Mesendoderm (in vitro differentiated cells): ENCODE results near the gene HMGCS1.

Source experiments
- DNase-seq: peaks from one replicate; pipeline ENCODE4 v3.0.0; 2013
- H2AK5ac ChIP-seq: 2 replicates; pipeline ENCODE4 v1.6.1; 2013; ENCODE audit warnings: low read length, inconsistent platforms
- H2BK120ac ChIP-seq: 2 replicates; pipeline ENCODE4 v1.6.1; 2013; ENCODE audit warnings: low read depth, mild to moderate bottlenecking, low read length, moderate library complexity, mixed read lengths
- H2BK15ac ChIP-seq: replicated peaks from 2 replicates; pipeline ENCODE4 v1.6.1; 2013; ENCODE audit warnings: low read depth, mild to moderate bottlenecking, moderate library complexity
- H2BK5ac ChIP-seq: 2 replicates; pipeline ENCODE4 v1.6.1; 2013; ENCODE audit warnings: low read length, inconsistent platforms
- H3K18ac ChIP-seq: 2 replicates; pipeline ENCODE4 v1.6.1; 2013; ENCODE audit warnings: mild to moderate bottlenecking, low read length, mixed read lengths
- H3K23ac ChIP-seq: one replicate; pipeline ENCODE4 v1.6.1; 2013; ENCODE audit warnings: low read length
- H3K27ac ChIP-seq: 2 replicates; pipeline ENCODE4 v1.5.1; 2013; ENCODE audit warnings: low read depth, mild to moderate bottlenecking, inconsistent platforms, low read length, moderate library complexity
- H3K27me3 ChIP-seq: 2 replicates; pipeline ENCODE4 v1.6.1; 2013; ENCODE audit warnings: low read length, control low read depth, mild to moderate bottlenecking, inconsistent platforms; ENCODE audit not compliant: insufficient read depth, poor library complexity
- H3K36me3 ChIP-seq: 2 replicates; pipeline ENCODE4 v1.6.1; 2013; ENCODE audit warnings: low read length, inconsistent platforms; ENCODE audit not compliant: control insufficient read depth, insufficient read depth
- H3K4ac ChIP-seq: one replicate; pipeline ENCODE4 v1.6.1; 2013; ENCODE audit warnings: low read depth, mild to moderate bottlenecking, low read length, moderate library complexity
- H3K4me1 ChIP-seq: 2 replicates; pipeline ENCODE4 v1.6.1; 2013; ENCODE audit warnings: low read depth, low read length, inconsistent platforms; ENCODE audit not compliant: control insufficient read depth
- H3K4me2 ChIP-seq: 2 replicates; pipeline ENCODE4 v1.6.1; 2013; ENCODE audit warnings: low read length
- H3K4me3 ChIP-seq: 2 replicates; pipeline ENCODE4 v1.5.1; 2013; ENCODE audit warnings: mild to moderate bottlenecking, low read length
- H3K56ac ChIP-seq: one replicate; pipeline ENCODE4 v1.6.1; 2013; ENCODE audit warnings: low read length
- H3K79me1 ChIP-seq: 2 replicates; pipeline ENCODE4 v1.6.1; 2013; ENCODE audit warnings: low read length, inconsistent platforms
- H3K79me2 ChIP-seq: 2 replicates; pipeline ENCODE4 v1.6.1; 2013; ENCODE audit warnings: mild to moderate bottlenecking, low read length; ENCODE audit not compliant: control insufficient read depth, insufficient read depth
- H3K9ac ChIP-seq: 2 replicates; pipeline ENCODE4 v1.6.1; 2013; ENCODE audit warnings: low read length, inconsistent platforms
- H4K5ac ChIP-seq: one replicate; pipeline ENCODE4 v1.6.1; 2013; ENCODE audit warnings: low read length
- H4K8ac ChIP-seq: one replicate; pipeline ENCODE4 v1.6.1; 2013; ENCODE audit warnings: low read depth, mild to moderate bottlenecking, control low read depth, low read length, moderate library complexity
- WGBS: extraction: QIAGEN DNeasy Blood & Tissue Kit; methylation state at CpG from one replicate; pipeline ENCODE4 v1.1.7; 2013; ENCODE audit warnings: low lambda C conversion rate, missing lambda C conversion rate; ENCODE audit not compliant: insufficient coverage; ENCODE audit errors: extremely low coverage; 5-methylcytosine and 5-hydroxymethylcytosine counted together

HMGCS1 gene

GRCh38 chr5:43295202-43295601 lies 18.0 kb downstream of the HMGCS1 start:
- no peak overlapping the region for H2BK5ac ChIP-seq
- H3K4me3 ChIP-seq, result no peak overlapping the region
- no CpG with 5 or more reads among the region's 2 CpGs for WGBS
- no peaks in the 10 kb centered on the region for H3K4me1 ChIP-seq
- H3K79me2 ChIP-seq, result peaks cover 13% of the 10 kb centered on the region
- H3K18ac ChIP-seq, result no peak overlapping the region
- H3K27ac ChIP-seq, result no peak overlapping the region
- H3K36me3 ChIP-seq, result peaks cover 12% of the 10 kb centered on the region
- no peak overlapping the region for H3K4ac ChIP-seq
- no peak overlapping the region for H2BK15ac ChIP-seq
- no peak overlapping the region for H3K56ac ChIP-seq
- H3K4me2 ChIP-seq, result no peak overlapping the region
- H3K27me3 ChIP-seq, result no peaks in the 10 kb centered on the region
- no peak overlapping the region for H2AK5ac ChIP-seq
- no peak overlapping the region for H4K8ac ChIP-seq
- DNase-seq, result no peak
- no peak overlapping the region for H3K9ac ChIP-seq
- peaks cover 7% of the 10 kb centered on the region for H3K79me1 ChIP-seq
- no peak overlapping the region for H3K23ac ChIP-seq
- no peak overlapping the region for H2BK120ac ChIP-seq
- H4K5ac ChIP-seq, result no peak overlapping the region

GRCh38 chr5:43294226-43294625 lies 19.0 kb downstream of the HMGCS1 start:
- Histone ChIP-seq H3K36me3 (peaks cover 13% of the 10 kb centered on the region), H3K27ac (no peak overlapping the region), H4K8ac (no peak overlapping the region), H2AK5ac (no peak overlapping the region), H3K4ac (no peak overlapping the region), H3K27me3 (no peaks in the 10 kb centered on the region), H3K4me2 (no peak overlapping the region), H3K79me2 (peaks cover 8% of the 10 kb centered on the region), H3K23ac (no peak overlapping the region), H2BK15ac (no peak overlapping the region), H2BK5ac (no peak overlapping the region), H3K18ac (no peak overlapping the region), H2BK120ac (no peak overlapping the region), H3K4me1 (no peaks in the 10 kb centered on the region), H4K5ac (no peak overlapping the region), H3K4me3 (no peak overlapping the region), H3K79me1 (peaks cover 7% of the 10 kb centered on the region), H3K56ac (no peak overlapping the region), H3K9ac (no peak overlapping the region)
- no peak for DNase-seq

GRCh38 chr5:43290726-43291125 lies 22.5 kb downstream of the HMGCS1 start:
- Histone ChIP-seq H3K36me3 (peaks cover 9% of the 10 kb centered on the region), H3K4me3 (no peak overlapping the region), H3K18ac (no peak overlapping the region), H2AK5ac (no peak overlapping the region), H3K79me2 (no peaks in the 10 kb centered on the region), H3K79me1 (no peaks in the 10 kb centered on the region), H3K27me3 (no peaks in the 10 kb centered on the region), H2BK15ac (no peak overlapping the region), H3K56ac (no peak overlapping the region), H3K9ac (no peak overlapping the region), H3K4me1 (no peaks in the 10 kb centered on the region), H4K8ac (no peak overlapping the region), H2BK120ac (no peak overlapping the region), H3K4ac (no peak overlapping the region), H3K23ac (no peak overlapping the region), H4K5ac (no peak overlapping the region), H3K27ac (no peak overlapping the region), H3K4me2 (no peak overlapping the region), H2BK5ac (no peak overlapping the region)
- DNase-seq, result no peak
- WGBS, result no CpG with 5 or more reads among the region's 2 CpGs

GRCh38 chr5:43288269-43288831 lies 24.9 kb downstream of the HMGCS1 start:
- Histone ChIP-seq H3K27me3 (no peaks in the 10 kb centered on the region), H3K79me2 (no peaks in the 10 kb centered on the region), H3K23ac (no peak overlapping the region), H3K18ac (no peak overlapping the region), H2BK120ac (no peak overlapping the region), H3K9ac (no peak overlapping the region), H3K56ac (no peak overlapping the region), H4K8ac (no peak overlapping the region), H3K4me3 (no peak overlapping the region), H3K79me1 (no peaks in the 10 kb centered on the region), H3K4me1 (no peaks in the 10 kb centered on the region), H2BK5ac (no peak overlapping the region), H4K5ac (no peak overlapping the region), H2AK5ac (no peak overlapping the region), H2BK15ac (no peak overlapping the region), H3K36me3 (peaks cover 9% of the 10 kb centered on the region), H3K4me2 (no peak overlapping the region), H3K4ac (no peak overlapping the region), H3K27ac (no peak overlapping the region)
- WGBS, result no CpG with 5 or more reads among the region's 1 CpG
- no peak for DNase-seq

GRCh38 chr5:43287493-43287892 lies 25.7 kb downstream of the HMGCS1 start:
- Histone ChIP-seq H2BK120ac (no peak overlapping the region), H4K5ac (no peak overlapping the region), H3K23ac (no peak overlapping the region), H3K79me1 (no peaks in the 10 kb centered on the region), H3K56ac (no peak overlapping the region), H3K18ac (no peak overlapping the region), H3K79me2 (no peaks in the 10 kb centered on the region), H3K4me1 (no peaks in the 10 kb centered on the region), H4K8ac (no peak overlapping the region), H3K9ac (no peak overlapping the region), H3K27me3 (no peaks in the 10 kb centered on the region), H3K27ac (no peak overlapping the region), H3K4ac (no peak overlapping the region), H2BK15ac (no peak overlapping the region), H3K4me2 (no peak overlapping the region), H2AK5ac (no peak overlapping the region), H3K36me3 (peaks cover 9% of the 10 kb centered on the region), H3K4me3 (no peak overlapping the region), H2BK5ac (no peak overlapping the region)
- WGBS, result no CpG with 5 or more reads among the region's 4 CpGs
- no peak for DNase-seq

- no peak overlapping the region for H3K27ac ChIP-seq
- no peaks in the 10 kb centered on the region for H3K79me2 ChIP-seq
- no peak overlapping the region for H3K56ac ChIP-seq
- H3K9ac ChIP-seq, result no peak overlapping the region
- no peaks in the 10 kb centered on the region for H3K4me1 ChIP-seq
- no peak for DNase-seq
- H3K23ac ChIP-seq, result no peak overlapping the region
- H3K36me3 ChIP-seq, result peaks cover 7% of the 10 kb centered on the region
- H2AK5ac ChIP-seq, result no peak overlapping the region
- no peak overlapping the region for H3K4ac ChIP-seq
- no peak overlapping the region for H4K8ac ChIP-seq
- H3K27me3 ChIP-seq, result no peaks in the 10 kb centered on the region
- no peak overlapping the region for H2BK5ac ChIP-seq
- H2BK120ac ChIP-seq, result no peak overlapping the region
- H3K4me2 ChIP-seq, result no peak overlapping the region
- no peak overlapping the region for H3K4me3 ChIP-seq
- no peaks in the 10 kb centered on the region for H3K79me1 ChIP-seq
- H3K18ac ChIP-seq, result no peak overlapping the region
- no peak overlapping the region for H2BK15ac ChIP-seq
- no peak overlapping the region for H4K5ac ChIP-seq
These were observed 26.6 kb downstream of the HMGCS1 start for GRCh38 chr5:43286623-43287022.
